H1 (cell line): ENCODE measurements around the gene LCT.

ENCODE experiments used
- BCL11A ChIP-seq, 2 experiments: IDR thresholded peaks; one replicate each; pipeline ENCODE4 v1.6.1; 2011; ENCODE audit warnings: low read depth in 2 of 2, low read length in 2 of 2, mild to moderate bottlenecking in 2 of 2
- CTCF ChIP-seq, 3 experiments: IDR thresholded peaks; 1 replicate in 2 of 3; 2 replicates in 1 of 3; pipeline versions ENCODE4 v1.5.1 to v1.6.1; 2011; ENCODE audit warnings: low read length in 3 of 3, mild to moderate bottlenecking in 3 of 3, inconsistent platforms in 2 of 3, low read depth in 1 of 3, moderate library complexity in 1 of 3; ENCODE audit not compliant: insufficient read depth in 1 of 3; ENCODE audit errors: control extremely low read depth in 1 of 3
- USF2 ChIP-seq: IDR thresholded peaks from 2 replicates; pipeline ENCODE4 v1.6.1; 2011; ENCODE audit warnings: low read length, improper control_type of control experiment

DNA sequence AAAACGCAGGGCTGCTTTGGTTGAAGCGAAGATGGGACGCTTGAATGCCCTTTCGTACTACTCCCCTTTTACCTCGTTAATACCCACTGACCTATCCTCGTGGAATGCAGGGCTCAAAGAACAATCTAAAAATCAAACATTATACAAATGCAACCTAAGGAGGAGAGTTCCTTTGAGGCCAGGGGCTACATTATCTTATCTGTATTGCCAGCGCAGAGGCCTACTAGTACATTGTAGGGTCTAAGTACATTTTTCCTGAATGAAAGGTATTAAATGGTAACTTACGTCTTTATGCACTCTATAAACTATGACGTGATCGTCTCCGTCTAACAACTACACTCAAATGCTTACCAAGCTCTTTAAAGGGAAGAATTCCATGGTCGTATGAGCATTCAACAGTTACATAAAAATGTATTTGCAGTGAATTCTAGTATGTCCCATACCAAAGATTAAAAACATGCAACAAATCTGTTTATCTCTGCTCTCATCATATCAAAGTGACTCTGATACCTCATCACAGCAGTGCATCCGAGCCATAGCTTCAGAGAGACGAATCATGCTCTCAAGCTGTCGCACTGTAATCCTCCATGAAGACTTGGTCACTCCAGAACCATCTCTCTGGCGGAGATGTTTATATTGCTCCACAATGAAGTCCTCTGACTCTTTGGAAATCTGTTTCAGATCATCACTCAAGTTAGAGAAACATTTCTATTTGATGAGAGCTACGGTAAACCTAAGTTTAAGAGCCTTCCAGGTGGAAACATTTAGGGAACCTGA is 14.1 kb upstream of the LCT start:
- TF ChIP-seq USF2 (no peak), BCL11A (IDR thresholded peaks at IDR 0.05; ENCODE audit: low read depth in 2 of 2, low read length in 2 of 2) (no peak), CTCF (IDR thresholded peaks at IDR 0.05; ENCODE audit: control extremely low read depth in 1 of 3, insufficient read depth in 1 of 3, low read depth in 1 of 3, low read length in 3 of 3) (no peak)
